Mesenchymal stem cell (in vitro differentiated cells and primary cell): Measurements from ENCODE around the gene TRIM44.
"Not testable (repeated sequence)": the region's sequence is repeated elsewhere in the genome, so short reads cannot be mapped to it uniquely, and the experiment has no call there.

Experiments used
- DNase-seq: peaks from one replicate; pipeline ENCODE4 v3.0.0-alpha.2; 2013
- H2AFZ ChIP-seq: one replicate; pipeline ENCODE4 v1.6.1; 2013; ENCODE audit warnings: low read depth, mild to moderate bottlenecking, control low read depth, inconsistent platforms, low read length, moderate library complexity
- H2AK5ac ChIP-seq: 2 replicates; pipeline ENCODE4 v1.6.1; 2013; ENCODE audit warnings: low read length, moderate library complexity, mild to moderate bottlenecking, inconsistent platforms; ENCODE audit not compliant: severe bottlenecking
- H2BK120ac ChIP-seq: one replicate; pipeline ENCODE4 v1.6.1; 2013; ENCODE audit warnings: low read depth, mild to moderate bottlenecking, inconsistent platforms, low read length, moderate library complexity
- H2BK12ac ChIP-seq, 2 experiments: one replicate each; pipeline ENCODE4 v1.6.1; 2013; ENCODE audit warnings: inconsistent platforms in 2 of 2, low read length in 2 of 2, mild to moderate bottlenecking in 2 of 2, moderate library complexity in 2 of 2, control low read depth in 1 of 2
- H2BK15ac ChIP-seq: one replicate; pipeline ENCODE4 v1.6.1; 2013; ENCODE audit warnings: mild to moderate bottlenecking, low read depth, inconsistent platforms; ENCODE audit not compliant: poor library complexity, severe bottlenecking
- H2BK5ac ChIP-seq: 2 replicates; pipeline ENCODE4 v1.6.1; 2013; ENCODE audit warnings: low read depth, mild to moderate bottlenecking, low read length, control low read depth, inconsistent platforms; ENCODE audit not compliant: poor library complexity, severe bottlenecking
- H3K14ac ChIP-seq, 2 experiments: one replicate each; pipeline ENCODE4 v1.6.1; 2013; ENCODE audit warnings: inconsistent platforms in 2 of 2, low read length in 2 of 2, control low read depth in 1 of 2, mild to moderate bottlenecking in 1 of 2, moderate library complexity in 1 of 2
- H3K18ac ChIP-seq, 2 experiments: one replicate each; pipeline ENCODE4 v1.6.1; 2013; ENCODE audit warnings: inconsistent platforms in 2 of 2, low read length in 2 of 2, control low read depth in 1 of 2, low read depth in 1 of 2, mild to moderate bottlenecking in 1 of 2
- H3K23ac ChIP-seq, 2 experiments: one replicate each; pipeline ENCODE4 v1.6.1; 2013; ENCODE audit warnings: inconsistent platforms in 2 of 2, low read length in 2 of 2, mild to moderate bottlenecking in 2 of 2, moderate library complexity in 2 of 2, control low read depth in 1 of 2
- H3K27ac ChIP-seq: 2 replicates; pipeline ENCODE4 v1.5.1; 2013; ENCODE audit warnings: mild to moderate bottlenecking, moderate library complexity, low read length, control low read depth, inconsistent platforms; ENCODE audit not compliant: poor library complexity, severe bottlenecking
- H3K27me3 ChIP-seq, 2 experiments: 2 replicates each; pipeline versions ENCODE4 v1.6.1 to v1.7.0; 2013; ENCODE audit warnings: low read length in 2 of 2, mild to moderate bottlenecking in 2 of 2, moderate library complexity in 2 of 2, control low read depth in 1 of 2, inconsistent platforms in 1 of 2; ENCODE audit not compliant: control insufficient read depth in 1 of 2, insufficient read depth in 1 of 2
- H3K36me3 ChIP-seq, 2 experiments: 2 replicates each; pipeline versions ENCODE4 v1.6.1 to v1.7.0; 2013; ENCODE audit warnings: low read length in 2 of 2, control low read depth in 1 of 2, inconsistent platforms in 1 of 2, low read depth in 1 of 2, mild to moderate bottlenecking in 1 of 2; ENCODE audit not compliant: insufficient read depth in 2 of 2, control insufficient read depth in 1 of 2
- H3K4ac ChIP-seq, 2 experiments: one replicate each; pipeline ENCODE4 v1.6.1; 2013; ENCODE audit warnings: inconsistent platforms in 2 of 2, low read length in 2 of 2, mild to moderate bottlenecking in 2 of 2, moderate library complexity in 2 of 2, control low read depth in 1 of 2, low read depth in 1 of 2
- H3K4me1 ChIP-seq: 2 replicates; pipeline ENCODE4 v1.6.1; 2013; ENCODE audit warnings: low read depth, low read length, control low read depth; ENCODE audit not compliant: control insufficient read depth, insufficient read depth
- H3K4me2 ChIP-seq: 2 replicates; pipeline ENCODE4 v1.6.1; 2013; ENCODE audit warnings: low read length, mild to moderate bottlenecking, inconsistent platforms; ENCODE audit not compliant: poor library complexity, severe bottlenecking
- H3K4me3 ChIP-seq, 2 experiments: 2 replicates each; pipeline versions ENCODE4 v1.5.1 to v1.7.0; 2013; ENCODE audit warnings: low read length in 2 of 2, mild to moderate bottlenecking in 2 of 2, control low read depth in 1 of 2, low read depth in 1 of 2; ENCODE audit not compliant: insufficient read depth in 1 of 2
- H3K79me1 ChIP-seq: replicated peaks from 2 replicates; pipeline ENCODE4 v1.6.1; 2013; ENCODE audit warnings: mild to moderate bottlenecking, control low read depth, low read length, inconsistent platforms; ENCODE audit not compliant: poor library complexity, severe bottlenecking
- H3K9ac ChIP-seq: 2 replicates; pipeline ENCODE4 v1.7.0; 2013; ENCODE audit warnings: mild to moderate bottlenecking, low read length, moderate library complexity
- H3K9me3 ChIP-seq: 2 replicates; pipeline ENCODE4 v1.7.0; 2013; ENCODE audit warnings: mild to moderate bottlenecking, low read length; ENCODE audit not compliant: control insufficient read depth
- H4K8ac ChIP-seq: one replicate; pipeline ENCODE4 v1.6.1; 2013; ENCODE audit warnings: inconsistent platforms, mild to moderate bottlenecking, low read length, moderate library complexity
- H4K91ac ChIP-seq: one replicate; pipeline ENCODE4 v1.6.1; 2013; ENCODE audit warnings: mild to moderate bottlenecking, low read length, inconsistent platforms
- WGBS: methylation state at CpG from one replicate; pipeline ENCODE4 v1.1.7; 2013; ENCODE audit warnings: mixed read lengths; 5-methylcytosine and 5-hydroxymethylcytosine counted together

The TRIM44 gene

DNA sequence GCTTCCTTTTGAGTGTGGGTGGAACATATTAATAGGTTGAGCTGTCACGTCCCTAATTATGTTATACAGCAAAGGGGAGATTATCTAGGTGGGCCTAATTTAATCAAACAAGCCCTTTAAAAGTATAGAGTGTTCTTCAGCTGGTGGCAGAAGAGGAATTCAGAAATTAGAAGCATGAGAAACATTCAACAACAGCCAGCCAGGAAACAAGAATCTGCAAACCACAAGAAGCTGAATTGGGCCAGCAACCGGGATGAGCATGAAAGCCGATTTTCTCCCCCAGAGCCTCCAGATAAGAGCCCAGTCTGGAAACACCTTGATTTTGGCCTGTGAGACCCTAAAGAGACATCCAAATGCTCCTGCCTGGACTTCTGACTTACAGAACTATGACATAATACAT is 175.5 kb downstream of the TRIM44 start:
- no peak overlapping the region for H4K91ac ChIP-seq
- H3K18ac ChIP-seq = no peak overlapping the region
- H2BK15ac ChIP-seq = no peak overlapping the region
- peaks cover 4% of the 10 kb centered on the region for H3K4me1 ChIP-seq
- H2BK120ac ChIP-seq = no peak overlapping the region
- 91% methylated on average over 3 of the region's 3 CpGs for WGBS
- no peaks in the 10 kb centered on the region for H3K79me1 ChIP-seq
- no peak for DNase-seq
- H3K14ac ChIP-seq = no peak overlapping the region
- no peak overlapping the region for H3K4me2 ChIP-seq
- H2BK12ac ChIP-seq = no peak overlapping the region
- H4K8ac ChIP-seq = no peak overlapping the region
- H3K36me3 ChIP-seq = no peaks in the 10 kb centered on the region
- H2AFZ ChIP-seq = no peak overlapping the region
- H3K27me3 ChIP-seq = no peaks in the 10 kb centered on the region
- no peaks in the 10 kb centered on the region for H3K9me3 ChIP-seq
- H3K27ac ChIP-seq = no peak overlapping the region
- H2BK5ac ChIP-seq = no peak overlapping the region
- no peak overlapping the region for H3K4ac ChIP-seq
- no peak overlapping the region for H2AK5ac ChIP-seq
- no peak overlapping the region for H3K4me3 ChIP-seq
- no peak overlapping the region for H3K23ac ChIP-seq
- H3K9ac ChIP-seq = no peak overlapping the region

DNA sequence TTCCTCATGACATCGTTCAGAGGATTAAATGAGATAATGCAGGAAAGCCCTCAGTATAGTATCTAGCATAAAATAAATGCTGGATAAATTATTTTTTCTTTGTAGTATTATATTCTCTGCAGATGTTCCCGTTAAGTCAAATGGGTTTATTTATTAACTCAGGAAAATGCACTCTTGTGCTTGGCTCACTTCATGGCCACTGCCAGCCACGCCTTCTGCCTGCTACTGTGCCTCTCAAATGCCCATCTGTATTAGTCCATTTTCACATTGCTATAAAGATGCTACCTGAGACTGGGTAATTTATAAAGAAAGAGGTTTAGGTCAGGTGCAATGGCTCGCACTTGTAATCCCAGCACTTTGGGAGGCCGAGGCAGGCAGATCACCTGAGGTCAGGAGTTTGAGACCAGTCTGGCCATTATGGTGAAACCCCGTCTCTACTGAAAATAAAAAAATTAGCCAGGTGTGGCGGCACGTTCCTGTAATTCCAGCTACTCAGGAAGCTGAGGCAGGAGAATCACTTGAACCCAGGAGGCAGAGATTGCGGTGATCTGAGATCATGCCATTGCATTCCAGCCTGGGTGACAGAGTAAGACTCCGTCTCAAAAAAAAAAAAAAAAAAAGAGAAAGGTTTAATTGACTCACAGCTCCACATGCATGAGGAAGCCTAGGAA is 176.3 kb downstream of the TRIM44 start:
- H2BK120ac ChIP-seq, H3K23ac ChIP-seq, H3K27me3 ChIP-seq, H3K79me1 ChIP-seq, H3K9ac ChIP-seq, H4K8ac ChIP-seq, H2AFZ ChIP-seq, H3K4me2 ChIP-seq, H3K27ac ChIP-seq, H4K91ac ChIP-seq, H2BK5ac ChIP-seq, H2BK12ac ChIP-seq, H2BK15ac ChIP-seq, H2AK5ac ChIP-seq, H3K4ac ChIP-seq, H3K4me1 ChIP-seq, H3K14ac ChIP-seq, DNase-seq, H3K18ac ChIP-seq, H3K4me3 ChIP-seq, H3K9me3 ChIP-seq, H3K36me3 ChIP-seq: not testable (repeated sequence)
- WGBS = 86% methylated on average over 7 of the region's 10 CpGs

DNA sequence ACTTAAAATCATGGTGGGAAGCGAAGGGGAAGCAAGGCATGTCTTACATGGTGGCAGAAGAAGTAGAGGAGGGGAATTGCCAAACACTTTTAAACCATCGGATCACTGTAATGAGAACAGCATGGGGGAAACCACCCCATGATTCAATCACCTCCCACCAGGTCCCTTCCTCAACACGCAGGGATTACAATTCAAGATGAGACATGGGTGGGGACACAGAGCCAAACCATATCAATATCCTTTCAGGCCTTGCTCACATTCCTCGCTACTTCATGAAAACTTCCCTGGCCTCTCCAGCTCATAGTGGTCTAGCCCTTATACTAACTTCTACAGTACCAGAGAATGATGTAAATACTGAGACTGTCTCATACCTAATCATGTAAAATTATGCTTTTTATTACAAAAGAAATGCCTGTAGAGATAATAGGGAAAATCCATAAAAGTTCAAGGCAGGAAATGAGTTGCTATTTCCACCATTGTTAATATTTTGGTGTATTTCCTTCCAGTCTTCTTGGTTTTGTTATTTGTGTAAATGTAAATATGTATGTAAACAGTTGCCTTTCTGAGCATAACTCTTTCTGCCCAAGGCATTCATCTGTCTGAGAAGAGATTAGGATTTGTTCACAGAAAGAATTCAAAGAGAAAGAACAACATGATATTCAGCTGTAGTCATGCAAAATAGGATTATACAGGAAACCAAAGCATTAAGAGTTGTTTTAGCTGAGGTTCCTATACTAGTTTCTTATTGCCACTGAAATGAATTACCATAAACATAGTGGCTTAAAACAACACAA is 177.0 kb downstream of the TRIM44 start:
- no peak overlapping the region for H3K9ac ChIP-seq
- no peak overlapping the region for H2AK5ac ChIP-seq

DNA sequence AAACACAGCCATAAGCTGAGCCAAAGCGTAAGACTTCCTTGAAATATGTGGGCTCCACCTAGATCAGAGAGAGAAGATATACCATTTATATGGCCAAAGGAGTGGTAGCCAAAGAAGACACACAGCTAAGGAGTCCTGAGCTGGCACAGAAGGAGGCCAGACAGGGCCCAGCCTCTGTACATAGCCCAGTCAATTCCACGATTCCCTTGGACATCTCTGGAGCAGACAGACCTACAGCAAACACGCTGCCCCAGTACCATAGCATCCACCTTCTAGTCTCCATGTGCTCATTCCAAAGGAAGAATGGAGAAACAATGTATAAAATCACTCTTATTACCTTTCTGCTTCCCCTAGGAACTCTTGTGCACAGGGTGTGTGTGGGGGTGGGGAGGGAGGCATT is 179.2 kb downstream of the TRIM44 start:
- Histone ChIP-seq H2BK5ac (no peak overlapping the region), H3K4ac (no peak overlapping the region), H2BK15ac (no peak overlapping the region), H3K79me1 (no peaks in the 10 kb centered on the region), H3K4me3 (no peak overlapping the region), H4K91ac (no peak overlapping the region), H2BK12ac (no peak overlapping the region), H3K4me1 (peaks cover 4% of the 10 kb centered on the region), H3K23ac (no peak overlapping the region), H3K9ac (no peak overlapping the region), H3K27ac (no peak overlapping the region), H4K8ac (no peak overlapping the region), H2AFZ (no peak overlapping the region), H3K4me2 (no peak overlapping the region), H3K27me3 (peaks cover 7 to 17% of the 10 kb centered on the region in 2 experiments), H3K14ac (no peak overlapping the region), H2BK120ac (no peak overlapping the region), H3K9me3 (no peaks in the 10 kb centered on the region), H3K18ac (no peak overlapping the region), H2AK5ac (no peak overlapping the region), H3K36me3 (no peaks in the 10 kb centered on the region)
- 100% methylated on average over 2 of the region's 3 CpGs for whole genome bisulfite sequencing
- no peak for DNase-seq

More for the DNA sequence above, 177.0 kb downstream of the TRIM44 start:
- no peak overlapping the region for H3K4me3 ChIP-seq
- no peak overlapping the region for H2AFZ ChIP-seq
- no peaks in the 10 kb centered on the region for H3K9me3 ChIP-seq
- no peaks in the 10 kb centered on the region for H3K36me3 ChIP-seq
- no peak for DNase-seq
- no peak overlapping the region for H3K27ac ChIP-seq
- H2BK15ac ChIP-seq = no peak overlapping the region
- no peak overlapping the region for H3K4me2 ChIP-seq
- no peak overlapping the region for H3K23ac ChIP-seq
- H3K4ac ChIP-seq = no peak overlapping the region
- no peaks in the 10 kb centered on the region for H3K79me1 ChIP-seq
- no peak overlapping the region for H2BK12ac ChIP-seq
- 98% methylated on average over 4 of the region's 4 CpGs for WGBS
- peaks cover 4% of the 10 kb centered on the region for H3K4me1 ChIP-seq
- no peak overlapping the region for H4K8ac ChIP-seq
- no peak overlapping the region for H2BK120ac ChIP-seq
- peaks cover 0 to 4% of the 10 kb centered on the region in 2 experiments for H3K27me3 ChIP-seq
- no peak overlapping the region for H3K18ac ChIP-seq
- no peak overlapping the region for H2BK5ac ChIP-seq
- no peak overlapping the region for H4K91ac ChIP-seq
- H3K14ac ChIP-seq = no peak overlapping the region
